Right lobe of liver (tissue), 4 donors: Measurements from ENCODE around the gene NAV2.

Experiments
- CTCF ChIP-seq, 4 donors: fragments of 200-600 bp in 3 of 4; fragments of 450-650 bp in 1 of 4; IDR thresholded peaks; one replicate each; pipeline versions ENCODE4 v1.5.1 to v1.8.0; 2016 to 2022; ENCODE audit warnings: antibody characterized with exemption in 4 of 4, mild to moderate bottlenecking in 2 of 4
- POLR2A ChIP-seq: fragments of 450-650 bp; IDR thresholded peaks from one replicate; pipeline ENCODE4 v1.6.1; 2017; ENCODE audit warnings: antibody characterized with exemption, mild to moderate bottlenecking
- donor health status: DM: no; HTN: no; CAD: no.
- donor health status: DM: no; HTN: no; CAD: no.
- donor health status: DM: no; HTN: yes; CAD: no.

GRCh38 chr11:20050048-20050447, 337.4 kb downstream of the NAV2 start:
- TF ChIP-seq POLR2A: no peak
- TF ChIP-seq CTCF (IDR thresholded peaks at IDR 0.05): no peak
